Measurements from ENCODE around the gene OR1I1. TPM values are rescaled to one million over a fixed set of nuclear protein-coding genes. Genes with fewer than 3 reads are reported as not detected.
"Not testable (repeated sequence)": the region's sequence is repeated elsewhere in the genome, so short reads cannot be mapped to it uniquely, and the experiment has no call there.

OR1I1 gene
- total RNA-seq, 2 donors from 2014 or later, result not detected

DNA sequence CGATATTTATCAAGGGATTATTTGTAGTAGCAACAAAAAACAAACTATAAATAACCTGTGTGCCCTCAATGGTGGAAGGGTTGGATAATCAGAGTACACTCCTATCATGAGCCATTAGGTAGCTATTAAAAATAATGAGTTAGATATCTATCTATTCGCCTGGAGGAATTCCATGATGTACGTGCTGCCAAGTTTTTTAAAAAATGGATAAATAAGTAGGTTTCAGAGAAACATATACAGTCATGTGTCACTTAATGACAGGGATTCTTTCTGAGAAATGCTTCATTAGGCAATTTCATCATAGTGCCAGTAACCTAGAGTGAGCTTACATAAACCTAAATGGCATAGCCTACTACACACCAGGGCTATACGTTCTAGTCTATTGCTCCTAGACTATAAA, 6.2 kb upstream of the OR1I1 start:
- Mint-ChIP-seq H3K27ac (no peak overlapping the region), H3K4me1 (no peaks in the 10 kb centered on the region), H3K27me3 (peaks cover 3% of the 10 kb centered on the region), H3K9me3 (no peaks in the 10 kb centered on the region), H3K4me3 (no peak overlapping the region), H3K36me3 (ENCODE audit: low read depth) (no peaks in the 10 kb centered on the region)
- ATAC-seq (replicated peaks), result no peak

GRCh38 chr19:15080002-15080401, 2.0 kb upstream of the OR1I1 start:
- not testable (repeated sequence) for H3K9me3 Mint-ChIP-seq; H3K4me3 Mint-ChIP-seq; ATAC-seq (replicated peaks); H3K36me3 Mint-ChIP-seq (ENCODE audit: low read depth); H3K27ac Mint-ChIP-seq; H3K4me1 Mint-ChIP-seq
- H3K27me3 Mint-ChIP-seq, result peaks cover 12% of the 10 kb centered on the region

DNA sequence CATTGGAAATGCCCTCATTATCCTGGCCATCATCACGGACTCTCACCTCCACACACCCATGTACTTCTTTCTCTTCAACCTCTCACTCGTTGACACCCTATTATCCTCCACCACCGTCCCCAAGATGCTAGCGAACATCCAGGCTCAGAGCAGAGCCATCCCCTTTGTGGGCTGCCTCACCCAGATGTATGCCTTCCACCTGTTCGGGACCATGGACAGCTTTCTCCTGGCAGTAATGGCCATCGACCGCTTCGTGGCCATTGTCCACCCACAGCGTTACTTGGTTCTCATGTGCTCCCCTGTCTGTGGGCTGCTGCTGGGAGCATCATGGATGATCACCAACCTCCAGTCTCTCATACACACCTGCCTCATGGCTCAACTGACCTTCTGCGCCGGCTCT, 5.2 kb downstream of the OR1I1 start:
- no peak for ATAC-seq (replicated peaks)
- peaks cover 21% of the 10 kb centered on the region for H3K27me3 Mint-ChIP-seq
- no peaks in the 10 kb centered on the region for H3K36me3 Mint-ChIP-seq (ENCODE audit: low read depth)
- H3K27ac Mint-ChIP-seq, result no peak overlapping the region
- no peak overlapping the region for H3K4me3 Mint-ChIP-seq
- no peaks in the 10 kb centered on the region for H3K4me1 Mint-ChIP-seq
- H3K9me3 Mint-ChIP-seq, result no peaks in the 10 kb centered on the region

GRCh38 chr19:15091918-15092753, 10.1 kb downstream of the OR1I1 start:
- H3K4me3 Mint-ChIP-seq, result no peak overlapping the region
- H3K27ac Mint-ChIP-seq, result peak overlapping the region; percentile 56

GRCh38 chr19:15093001-15093400, 11.0 kb downstream of the OR1I1 start:
- H3K27ac Mint-ChIP-seq, result no peak overlapping the region

More at GRCh38 chr19:15091918-15092753, 10.1 kb downstream of the OR1I1 start:
- Mint-ChIP-seq H3K36me3 (ENCODE audit: low read depth) (no peaks in the 10 kb centered on the region), H3K9me3 (no peaks in the 10 kb centered on the region), H3K27me3 (peaks cover 9% of the 10 kb centered on the region), H3K4me1 (no peaks in the 10 kb centered on the region)
- peak; percentile 77 for ATAC-seq (replicated peaks)

DNA sequence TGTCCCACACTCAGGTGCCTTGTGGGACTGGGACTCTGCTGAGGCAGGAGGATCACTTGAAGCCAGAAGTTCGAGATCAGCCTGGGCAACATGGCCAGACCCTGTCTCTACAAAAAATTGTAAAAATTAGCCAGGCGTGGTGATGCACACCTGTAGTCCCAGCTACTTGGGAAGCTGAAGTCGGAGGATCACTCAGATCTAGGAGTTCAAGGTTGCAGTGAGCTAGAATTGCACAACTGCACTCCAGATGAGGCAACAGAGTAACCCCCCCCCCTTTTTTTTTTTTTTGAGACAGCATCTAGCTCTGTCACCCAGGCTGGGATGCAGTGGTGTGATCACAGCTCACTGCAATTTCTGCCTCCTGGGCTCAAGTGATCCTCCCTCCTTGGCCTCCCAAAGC, 14.2 kb downstream of the OR1I1 start:
- H3K27ac Mint-ChIP-seq, result no peak overlapping the region
- H3K36me3 Mint-ChIP-seq (ENCODE audit: low read depth), result no peaks in the 10 kb centered on the region
- peaks cover 5% of the 10 kb centered on the region for H3K27me3 Mint-ChIP-seq
- no peaks in the 10 kb centered on the region for H3K4me1 Mint-ChIP-seq
- no peak overlapping the region for H3K4me3 Mint-ChIP-seq
- no peaks in the 10 kb centered on the region for H3K9me3 Mint-ChIP-seq
- no peak for ATAC-seq (replicated peaks)

More at GRCh38 chr19:15093001-15093400, 11.0 kb downstream of the OR1I1 start:
- ATAC-seq (replicated peaks), result no peak
- no peaks in the 10 kb centered on the region for H3K4me1 Mint-ChIP-seq
- H3K36me3 Mint-ChIP-seq (ENCODE audit: low read depth), result no peaks in the 10 kb centered on the region
- H3K9me3 Mint-ChIP-seq, result no peaks in the 10 kb centered on the region
- H3K4me3 Mint-ChIP-seq, result no peak overlapping the region
- peaks cover under 1% of the 10 kb centered on the region for H3K27me3 Mint-ChIP-seq

- not testable (repeated sequence) for H3K36me3 Mint-ChIP-seq (ENCODE audit: low read depth); H3K4me3 Mint-ChIP-seq; H3K27me3 Mint-ChIP-seq; ATAC-seq (replicated peaks); H3K9me3 Mint-ChIP-seq; H3K27ac Mint-ChIP-seq; H3K4me1 Mint-ChIP-seq
Observed at GRCh38 chr19:15097980-15098379, 16.0 kb downstream of the OR1I1 start.

- Mint-ChIP-seq H3K9me3 (peaks cover 2% of the 10 kb centered on the region), H3K27ac (no peak overlapping the region), H3K4me1 (no peaks in the 10 kb centered on the region), H3K27me3 (peaks cover 5% of the 10 kb centered on the region), H3K4me3 (no peak overlapping the region), H3K36me3 (ENCODE audit: low read depth) (no peaks in the 10 kb centered on the region)
- no peak for ATAC-seq (replicated peaks)
Observed at GRCh38 chr19:15098460-15098859, 16.4 kb downstream of the OR1I1 start.

DNA sequence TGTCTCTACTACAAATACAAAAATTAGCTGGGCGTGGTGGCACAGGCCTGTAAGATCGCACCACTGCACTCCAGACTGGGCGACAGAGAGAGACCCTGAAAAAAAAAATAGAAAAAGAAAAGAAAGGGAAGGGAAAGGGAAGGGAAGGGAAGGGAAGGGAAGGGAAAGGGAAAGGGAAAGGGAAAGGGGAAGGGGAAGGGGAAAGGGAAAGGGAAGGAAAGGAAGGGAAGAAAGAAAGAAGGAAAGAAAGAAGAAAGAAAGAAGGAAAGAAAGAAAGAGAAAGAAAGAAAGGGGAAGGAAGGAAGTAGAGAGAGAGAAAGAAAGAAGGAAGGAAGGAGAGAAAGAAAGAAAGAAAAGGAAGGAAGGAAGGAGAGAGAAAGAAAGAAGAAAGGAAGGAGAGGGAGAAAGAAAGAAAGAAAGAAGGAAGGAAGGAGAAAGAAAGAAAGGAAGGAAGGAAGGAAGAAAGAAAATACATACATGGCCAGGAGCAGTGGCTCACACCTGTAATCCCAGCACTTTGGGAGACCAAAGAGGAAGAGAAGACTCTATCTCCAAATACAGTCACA, 17.1 kb downstream of the OR1I1 start:
- Mint-ChIP-seq H3K4me1 (no peaks in the 10 kb centered on the region), H3K9me3 (peaks cover 4% of the 10 kb centered on the region), H3K27ac (no peak overlapping the region)

DNA sequence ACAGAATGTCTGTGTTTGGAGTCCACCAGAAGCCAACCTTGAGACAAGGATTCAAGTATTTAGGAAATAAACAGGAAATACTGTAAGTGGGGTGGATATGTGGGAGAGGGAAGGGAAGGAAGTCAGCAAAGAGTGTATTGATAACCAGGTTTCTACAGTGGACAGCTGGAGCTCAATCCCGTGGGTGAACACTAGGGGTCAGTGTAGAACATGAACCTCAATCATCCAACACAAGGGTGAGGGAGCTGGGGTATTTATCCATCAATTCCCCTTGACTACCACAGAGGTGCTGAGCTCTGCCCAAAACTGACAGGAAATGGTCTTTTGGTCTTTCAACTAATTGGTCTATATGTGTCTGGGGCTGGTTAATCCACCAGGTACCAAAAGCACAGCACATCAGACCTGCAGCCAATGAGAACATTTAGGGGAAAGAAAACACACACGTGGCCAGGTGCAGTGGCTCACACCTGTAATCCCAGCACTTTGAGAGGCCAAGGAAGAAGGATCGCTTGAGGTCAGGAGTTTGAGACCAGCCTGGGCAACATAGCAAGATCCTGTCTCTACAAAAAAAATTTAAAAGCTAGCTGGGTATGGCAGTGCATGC, 19.6 kb downstream of the OR1I1 start:
- H3K4me1 Mint-ChIP-seq, result no peaks in the 10 kb centered on the region
- H3K36me3 Mint-ChIP-seq (ENCODE audit: low read depth), result no peaks in the 10 kb centered on the region
- ATAC-seq (replicated peaks), result peak; percentile 80
- no peak overlapping the region for H3K27ac Mint-ChIP-seq
- peaks cover 8% of the 10 kb centered on the region for H3K9me3 Mint-ChIP-seq
- peaks cover 11% of the 10 kb centered on the region for H3K27me3 Mint-ChIP-seq
- no peak overlapping the region for H3K4me3 Mint-ChIP-seq

More for the DNA sequence above, 17.1 kb downstream of the OR1I1 start:
- Mint-ChIP-seq H3K27me3 (peaks cover 5% of the 10 kb centered on the region), H3K36me3 (ENCODE audit: low read depth) (no peaks in the 10 kb centered on the region), H3K4me3 (no peak overlapping the region)
- ATAC-seq (replicated peaks), result no peak

DNA sequence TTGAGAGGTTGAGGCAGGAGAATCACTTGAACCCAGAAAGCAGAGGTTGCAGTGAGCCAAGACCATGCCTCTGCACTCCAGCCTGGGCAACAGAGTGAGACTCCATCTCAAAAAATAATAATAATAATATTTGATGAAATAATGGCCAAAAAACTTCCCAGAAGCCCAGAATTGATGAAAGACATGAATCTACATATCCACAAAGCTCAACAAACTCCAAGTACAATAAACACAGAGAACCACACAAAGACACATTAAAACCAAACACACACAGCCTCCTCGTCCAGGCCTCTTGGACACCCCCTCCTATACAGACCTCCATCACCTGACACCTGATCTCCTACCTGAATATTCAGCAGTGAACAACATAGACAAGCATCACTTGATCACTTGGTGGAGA, 22.0 kb downstream of the OR1I1 start:
- Mint-ChIP-seq H3K4me3 (no peak overlapping the region), H3K4me1 (peaks cover 5% of the 10 kb centered on the region), H3K27me3 (peaks cover 14% of the 10 kb centered on the region), H3K9me3 (peaks cover 8% of the 10 kb centered on the region), H3K36me3 (ENCODE audit: low read depth) (no peaks in the 10 kb centered on the region), H3K27ac (no peak overlapping the region)
- no peak for ATAC-seq (replicated peaks)

- H3K9me3 Mint-ChIP-seq, result peaks cover 8% of the 10 kb centered on the region
- H3K27ac Mint-ChIP-seq, result no peak overlapping the region
- H3K36me3 Mint-ChIP-seq (ENCODE audit: low read depth), result no peaks in the 10 kb centered on the region
- peaks cover 5% of the 10 kb centered on the region for H3K4me1 Mint-ChIP-seq
- peaks cover 14% of the 10 kb centered on the region for H3K27me3 Mint-ChIP-seq
- no peak for ATAC-seq (replicated peaks)
- H3K4me3 Mint-ChIP-seq, result no peak overlapping the region
Observed at GRCh38 chr19:15104411-15104810, 22.4 kb downstream of the OR1I1 start.

- H3K9me3 Mint-ChIP-seq, result peaks cover 8% of the 10 kb centered on the region
- no peak for ATAC-seq (replicated peaks)
- H3K4me3 Mint-ChIP-seq, result no peak overlapping the region
- peaks cover 5% of the 10 kb centered on the region for H3K4me1 Mint-ChIP-seq
- no peaks in the 10 kb centered on the region for H3K36me3 Mint-ChIP-seq (ENCODE audit: low read depth)
- no peak overlapping the region for H3K27ac Mint-ChIP-seq
- peaks cover 14% of the 10 kb centered on the region for H3K27me3 Mint-ChIP-seq
Observed at GRCh38 chr19:15105044-15105443, 23.0 kb downstream of the OR1I1 start.

- Mint-ChIP-seq H3K36me3 (ENCODE audit: low read depth) (no peaks in the 10 kb centered on the region), H3K27ac (peak within 1 kb of the TSS; percentile 8), H3K4me3 (peak within 1 kb of the TSS; percentile 62), H3K27me3 (peaks cover 14% of the 10 kb centered on the region), H3K9me3 (peaks cover 8% of the 10 kb centered on the region), H3K4me1 (peaks cover 5% of the 10 kb centered on the region)
- peak; percentile 74 for ATAC-seq (replicated peaks)
Observed at GRCh38 chr19:15107061-15108010, 25.3 kb downstream of the OR1I1 start, which contains the start of gene SYDE1. TSS of gene SYDE1 (plus strand) at chr19:15107401. CDS start at chr19:15107434, 33 bp downstream.
